ENCODE results near the gene CHL1.

DNA sequence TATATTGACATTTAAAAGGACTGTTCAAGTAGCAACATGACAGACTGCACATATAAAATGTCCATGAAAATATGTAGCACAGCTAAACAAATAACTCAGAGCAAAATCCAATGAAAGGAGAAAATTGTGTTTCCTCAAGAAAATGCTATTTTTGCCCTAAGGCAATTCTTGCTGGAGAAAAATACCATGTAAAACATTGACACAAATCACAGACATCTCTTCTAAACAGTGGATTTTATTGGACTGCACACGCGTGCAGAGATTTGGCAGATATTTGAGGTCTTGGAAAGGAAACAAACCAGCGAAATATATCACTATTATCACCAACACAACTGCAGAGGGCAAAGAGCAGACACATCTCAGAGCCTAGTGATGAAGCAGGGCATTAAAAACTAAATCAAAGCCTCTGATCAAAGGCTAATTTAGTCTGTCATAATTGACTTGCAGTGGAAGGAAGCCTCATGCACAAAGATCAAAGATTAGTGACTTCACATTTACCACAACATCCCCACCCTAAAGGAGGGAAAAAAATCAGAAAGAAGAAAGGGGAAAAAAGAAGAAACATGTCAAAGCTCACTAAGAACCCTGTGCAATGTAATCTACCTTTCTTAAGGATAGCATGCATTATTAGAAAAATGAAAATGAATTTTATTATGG lies 52.4 kb downstream of the CHL1 start:
- no peak for TF ChIP-seq EZH2 (IDR thresholded peaks at IDR 0.05; ENCODE audit: borderline replicate concordance, low read depth, low read length, poor library complexity, severe bottlenecking)
- TF ChIP-seq, protein P1, sequence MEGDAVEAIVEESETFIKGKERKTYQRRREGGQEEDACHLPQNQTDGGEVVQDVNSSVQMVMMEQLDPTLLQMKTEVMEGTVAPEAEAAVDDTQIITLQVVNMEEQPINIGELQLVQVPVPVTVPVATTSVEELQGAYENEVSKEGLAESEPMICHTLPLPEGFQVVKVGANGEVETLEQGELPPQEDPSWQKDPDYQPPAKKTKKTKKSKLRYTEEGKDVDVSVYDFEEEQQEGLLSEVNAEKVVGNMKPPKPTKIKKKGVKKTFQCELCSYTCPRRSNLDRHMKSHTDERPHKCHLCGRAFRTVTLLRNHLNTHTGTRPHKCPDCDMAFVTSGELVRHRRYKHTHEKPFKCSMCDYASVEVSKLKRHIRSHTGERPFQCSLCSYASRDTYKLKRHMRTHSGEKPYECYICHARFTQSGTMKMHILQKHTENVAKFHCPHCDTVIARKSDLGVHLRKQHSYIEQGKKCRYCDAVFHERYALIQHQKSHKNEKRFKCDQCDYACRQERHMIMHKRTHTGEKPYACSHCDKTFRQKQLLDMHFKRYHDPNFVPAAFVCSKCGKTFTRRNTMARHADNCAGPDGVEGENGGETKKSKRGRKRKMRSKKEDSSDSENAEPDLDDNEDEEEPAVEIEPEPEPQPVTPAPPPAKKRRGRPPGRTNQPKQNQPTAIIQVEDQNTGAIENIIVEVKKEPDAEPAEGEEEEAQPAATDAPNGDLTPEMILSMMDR (conservative IDR thresholded peaks at IDR 0.05; ENCODE audit: low read depth, low read length) = no peak
